Neural crest cell (in vitro differentiated cells): ENCODE data around the gene C11orf21. TPM values are rescaled to one million over a fixed set of nuclear protein-coding genes. Genes with fewer than 3 reads are reported as not detected.

Experiments
- DNase-seq: peaks from one replicate; pipeline ENCODE4 v3.0.0; 2021; ENCODE audit warnings: low read depth, mixed read lengths, low spot score
- H3K27ac Mint-ChIP-seq: one replicate; pipeline ENCODE4 v1.8.0; 2021; ENCODE audit warnings: mild to moderate bottlenecking, mixed read lengths; ENCODE audit not compliant: unreplicated experiment
- H3K27me3 Mint-ChIP-seq: 2 replicates; pipeline ENCODE4 v1.8.0; 2021; ENCODE audit warnings: low read depth, mild to moderate bottlenecking, mixed read lengths
- H3K36me3 Mint-ChIP-seq: 2 replicates; pipeline ENCODE4 v1.8.0; 2021; ENCODE audit warnings: low read depth, mild to moderate bottlenecking, mixed read lengths
- H3K4me1 Mint-ChIP-seq: 2 replicates; pipeline ENCODE4 v1.8.0; 2021; ENCODE audit warnings: mixed read lengths
- H3K4me3 Mint-ChIP-seq: one replicate; pipeline ENCODE4 v1.8.0; 2021; ENCODE audit warnings: mild to moderate bottlenecking, mixed read lengths
- H3K9me3 Mint-ChIP-seq: 2 replicates; pipeline ENCODE4 v1.8.0; 2021; ENCODE audit warnings: mixed read lengths
- CTCF ChIP-seq: fragments of 200-600 bp; sonication (generic); conservative IDR thresholded peaks from 2 replicates; pipeline ENCODE4 v1.5.0; 2021; ENCODE audit warnings: antibody characterized with exemption, mild to moderate bottlenecking
- total RNA-seq: library from RNA; stranded (reverse); gene quantifications from 2 replicates; pipeline ENCODE4 v1.2.1, GENCODE V29; 2021

The C11orf21 gene
- total RNA-seq, 1 donor from 2014 or later = not detected

GRCh38 chr11:2295971-2296912 lies 5.5 kb downstream of the C11orf21 start:
- Mint-ChIP-seq H3K27me3 (peaks cover 10% of the 10 kb centered on the region), H3K9me3 (no peaks in the 10 kb centered on the region), H3K4me3 (no peak overlapping the region), H3K36me3 (no peaks in the 10 kb centered on the region), H3K4me1 (no peaks in the 10 kb centered on the region), H3K27ac (no peak overlapping the region)
- no peak for DNase-seq
- no peak for TF ChIP-seq CTCF

DNA sequence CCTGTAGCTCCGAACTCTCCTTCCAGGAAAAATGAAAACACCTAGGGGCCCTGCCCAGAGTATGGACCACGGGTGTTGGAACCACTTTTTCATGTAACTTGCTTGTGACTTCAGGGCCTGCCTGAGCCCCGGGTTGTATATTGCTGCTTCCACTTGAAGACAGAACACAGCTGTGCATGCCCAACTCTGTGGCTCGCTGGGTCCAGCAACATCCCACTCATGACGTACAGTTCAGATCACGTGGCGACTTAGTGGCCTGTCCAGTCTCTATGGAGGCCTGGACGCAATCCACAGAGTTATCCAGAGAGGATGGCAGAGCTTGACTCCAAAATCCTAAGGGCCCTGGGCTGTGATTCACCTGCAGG lies 6.8 kb downstream of the C11orf21 start:
- H3K4me1 Mint-ChIP-seq = no peaks in the 10 kb centered on the region
- H3K27me3 Mint-ChIP-seq = peaks cover 12% of the 10 kb centered on the region
- H3K4me3 Mint-ChIP-seq = no peak overlapping the region
- TF ChIP-seq CTCF = no peak
- no peaks in the 10 kb centered on the region for H3K9me3 Mint-ChIP-seq
- H3K27ac Mint-ChIP-seq = no peak overlapping the region
- no peaks in the 10 kb centered on the region for H3K36me3 Mint-ChIP-seq
- no peak for DNase-seq

DNA sequence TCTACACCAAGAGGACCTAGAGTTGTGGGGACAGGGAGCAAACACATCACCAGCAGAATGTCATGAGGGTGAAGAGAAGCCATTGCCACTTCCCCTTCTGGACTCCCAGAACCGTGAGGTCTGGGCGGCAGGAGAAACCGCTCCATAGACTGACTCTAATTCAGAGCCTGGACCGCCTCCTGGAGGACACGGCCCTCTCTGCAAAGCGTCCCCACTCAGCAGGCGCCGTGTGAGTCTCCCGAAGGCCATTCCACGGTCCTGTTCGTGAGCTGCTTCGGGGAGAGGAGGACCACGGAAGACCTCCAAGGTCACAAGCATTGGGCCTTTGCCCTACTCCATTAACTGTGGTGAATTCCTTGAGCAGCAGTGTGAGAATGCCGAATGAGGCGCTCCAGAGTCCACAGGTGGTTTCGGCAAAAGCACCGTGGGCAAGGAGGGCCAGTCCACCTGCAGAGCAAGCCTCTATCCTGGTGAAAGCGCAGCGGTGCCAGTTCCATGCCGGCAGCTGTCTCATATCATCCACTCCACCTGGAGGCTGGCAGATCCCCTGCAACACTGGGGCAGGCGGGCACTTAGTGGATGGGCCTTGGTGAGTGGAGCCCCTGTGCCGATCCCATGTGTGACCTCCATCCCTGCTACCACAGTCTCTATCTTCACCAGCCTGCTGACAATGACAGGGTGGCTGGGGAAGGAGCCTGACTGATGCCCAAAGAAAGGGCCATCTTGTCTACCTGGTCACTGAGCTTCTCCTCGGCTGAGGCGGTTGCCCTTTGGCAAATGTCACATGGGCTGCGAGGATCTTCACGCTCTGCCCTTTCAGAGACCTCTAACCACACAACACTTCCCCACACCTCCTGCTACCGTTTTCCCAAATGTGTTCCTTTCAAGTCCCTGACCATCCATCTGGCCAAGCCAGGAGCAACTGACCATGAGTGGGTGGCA lies 7.5 kb downstream of the C11orf21 start:
- Mint-ChIP-seq H3K36me3 (no peaks in the 10 kb centered on the region), H3K27me3 (peaks cover 19% of the 10 kb centered on the region), H3K4me3 (no peak overlapping the region), H3K27ac (no peak overlapping the region), H3K4me1 (peaks cover 6% of the 10 kb centered on the region), H3K9me3 (no peaks in the 10 kb centered on the region)
- DNase-seq = no peak
- no peak for TF ChIP-seq CTCF

GRCh38 chr11:2293531-2293971 lies 8.2 kb downstream of the C11orf21 start:
- Mint-ChIP-seq H3K9me3 (no peaks in the 10 kb centered on the region), H3K27me3 (peaks cover 23% of the 10 kb centered on the region), H3K4me1 (peaks cover 6% of the 10 kb centered on the region), H3K36me3 (no peaks in the 10 kb centered on the region), H3K4me3 (no peak overlapping the region), H3K27ac (no peak overlapping the region)
- TF ChIP-seq CTCF = no peak
- DNase-seq = no peak

GRCh38 chr11:2290351-2290841 lies 11.3 kb downstream of the C11orf21 start:
- TF ChIP-seq CTCF = no peak
- Mint-ChIP-seq H3K36me3 (no peaks in the 10 kb centered on the region), H3K27me3 (peaks cover 24% of the 10 kb centered on the region), H3K4me3 (no peak overlapping the region), H3K9me3 (no peaks in the 10 kb centered on the region), H3K4me1 (peaks cover 13% of the 10 kb centered on the region), H3K27ac (peak overlapping the region; percentile 58)
- no peak for DNase-seq
